Measurements from ENCODE around the gene ZNF620.
"Not testable (repeated sequence)": the region's sequence is repeated elsewhere in the genome, so short reads cannot be mapped to it uniquely, and the experiment has no call there.

The ZNF620 gene

GRCh38 chr3:40532252-40532651 lies 26.4 kb downstream of the ZNF620 start:
- H3K4me3 ChIP-seq (ENCODE audit: control insufficient read depth, low read depth, low read length) = no peak overlapping the region
- TF ChIP-seq CTCF (conservative IDR thresholded peaks at IDR 0.05; ENCODE audit: control insufficient read depth, insufficient read depth, low read depth, low read length) = no peak
- peak; percentile 5 for DNase-seq (ENCODE audit: low read depth)

- no peak for DNase-seq (ENCODE audit: low read depth)
- H3K4me3 ChIP-seq (ENCODE audit: control insufficient read depth, low read depth, low read length) = no peak overlapping the region
- TF ChIP-seq CTCF (conservative IDR thresholded peaks at IDR 0.05; ENCODE audit: control insufficient read depth, insufficient read depth, low read depth, low read length) = no peak
These were observed 28.4 kb downstream of the ZNF620 start for GRCh38 chr3:40534283-40534682.

GRCh38 chr3:40546816-40547215 lies 41.0 kb downstream of the ZNF620 start:
- H3K4me3 ChIP-seq (ENCODE audit: control insufficient read depth, low read depth, low read length) = no peak overlapping the region
- TF ChIP-seq CTCF (conservative IDR thresholded peaks at IDR 0.05; ENCODE audit: control insufficient read depth, insufficient read depth, low read depth, low read length) = no peak
- DNase-seq (ENCODE audit: low read depth) = peak; percentile 91

- no peak for TF ChIP-seq CTCF (conservative IDR thresholded peaks at IDR 0.05; ENCODE audit: control insufficient read depth, insufficient read depth, low read depth, low read length)
- DNase-seq (ENCODE audit: low read depth) = peak; percentile 20
- H3K4me3 ChIP-seq (ENCODE audit: control insufficient read depth, low read depth, low read length) = no peak overlapping the region
These were observed 44.3 kb downstream of the ZNF620 start for GRCh38 chr3:40550167-40550566.

- no peak overlapping the region for H3K4me3 ChIP-seq (ENCODE audit: control insufficient read depth, low read depth, low read length)
- no peak for DNase-seq (ENCODE audit: low read depth)
- TF ChIP-seq CTCF (conservative IDR thresholded peaks at IDR 0.05; ENCODE audit: control insufficient read depth, insufficient read depth, low read depth, low read length) = no peak
These were observed 51.8 kb downstream of the ZNF620 start for GRCh38 chr3:40557575-40558161.

GRCh38 chr3:40562482-40562881 lies 56.6 kb downstream of the ZNF620 start:
- DNase-seq (ENCODE audit: low read depth); H3K4me3 ChIP-seq (ENCODE audit: control insufficient read depth, low read depth, low read length): not testable (repeated sequence)

- not testable (repeated sequence) for H3K4me3 ChIP-seq (ENCODE audit: control insufficient read depth, low read depth, low read length)
These were observed 59.8 kb downstream of the ZNF620 start for GRCh38 chr3:40565629-40566028.

GRCh38 chr3:40566694-40567093 lies 60.9 kb downstream of the ZNF620 start:
- H3K4me3 ChIP-seq (ENCODE audit: control insufficient read depth, low read depth, low read length) = no peak overlapping the region
- no peak for TF ChIP-seq CTCF (conservative IDR thresholded peaks at IDR 0.05; ENCODE audit: control insufficient read depth, insufficient read depth, low read depth, low read length)
- DNase-seq (ENCODE audit: low read depth) = no peak

More at GRCh38 chr3:40565629-40566028, 59.8 kb downstream of the ZNF620 start:
- not testable (repeated sequence) for DNase-seq (ENCODE audit: low read depth)

Data from fibroblast of mammary gland (primary cell).